K562 (cell line): ENCODE results near the gene PDE6D. TPM values are rescaled to one million over a fixed set of nuclear protein-coding genes. Genes with fewer than 3 reads are reported as not detected.
A peak's percentile ranks its signal among the peaks of the same experiment; 100 is the strongest.

ENCODE experiments used
- ATAC-seq: fragments of 200-7000 bp; cut with Tn5 transposase; 3 replicates; pipeline ENCODE4 v1.9.1; 2020; ENCODE audit warnings: moderate library complexity
- BruUV-seq: library from RNA; stranded (reverse); fragments of 400-500 nt; replicated peaks from 2 replicates; lab custom pipeline; 2021; lab: Mats Ljungman, UMichigan
- CTCF ChIA-PET: fragments of 300-600 bp; formaldehyde crosslinking; extraction: SDS; loops from one replicate; lab custom pipeline; 2021; ENCODE audit warnings: low intra/inter-chr PET ratio; lab: Yijun Ruan, JAX
- POLR2A ChIA-PET: fragments of 300-600, 350-650 bp; sonication (Branson Sonifier 250); formaldehyde crosslinking; extraction: SDS; loops from one replicate; lab custom pipeline; 2021; ENCODE audit warnings: antibody characterized with exemption, inconsistent platforms; lab: Yijun Ruan, JAX
- DNase-seq, 4 experiments: peaks; one replicate each; pipeline versions ENCODE4 v3.0.0 to v3.0.0-alpha.2; 2011 to 2018; ENCODE audit warnings: low spot score in 3 of 4, mixed read lengths in 3 of 4; ENCODE audit errors: extremely low read depth in 1 of 4
- FAIRE-seq: peaks from 2 replicates; lab custom pipeline; 2011; peaks lifted over from hg19 to GRCh38; lab: Jason Lieb, UNC
- H2AFZ ChIP-seq: 2 replicates; pipeline ENCODE4 v1.6.0; 2011; ENCODE audit warnings: low read depth, low read length, control low read depth, inconsistent platforms
- H3K27ac ChIP-seq: fragments of 200-600 bp; 3 replicates; pipeline ENCODE4 v1.8.0; 2011; ENCODE audit warnings: low read depth, mild to moderate bottlenecking, control low read depth, inconsistent platforms, low read length, moderate library complexity, mixed read lengths; ENCODE audit errors: extremely low read depth
- H3K27me3 ChIP-seq, 2 experiments: fragments of 300-600 bp in 1 of 2; 2 replicates in 1 of 2; 3 replicates in 1 of 2; pipeline versions ENCODE4 v1.6.0 to v1.8.0; 2011; ENCODE audit warnings: inconsistent platforms in 2 of 2, low read length in 2 of 2, mild to moderate bottlenecking in 1 of 2, mixed read lengths in 1 of 2, moderate library complexity in 1 of 2; ENCODE audit not compliant: control insufficient read depth in 2 of 2, insufficient read depth in 2 of 2
- H3K36me3 ChIP-seq: fragments of 300-600 bp; 3 replicates; pipeline ENCODE4 v1.8.0; 2011; ENCODE audit warnings: mild to moderate bottlenecking, low read length, inconsistent platforms; ENCODE audit not compliant: control insufficient read depth, insufficient read depth
- H3K4me1 ChIP-seq, 2 experiments: fragments of 200-600 bp in 1 of 2; replicated peaks in 1 of 2; 2 replicates in 1 of 2; 3 replicates in 1 of 2; pipeline versions ENCODE4 v1.5.1 to v1.8.0; 2011; ENCODE audit warnings: inconsistent platforms in 2 of 2, low read length in 2 of 2, mild to moderate bottlenecking in 1 of 2, mixed read lengths in 1 of 2, moderate library complexity in 1 of 2; ENCODE audit not compliant: control insufficient read depth in 2 of 2, insufficient read depth in 2 of 2
- H3K4me2 ChIP-seq: 2 replicates; pipeline ENCODE4 v1.6.1; 2011; ENCODE audit warnings: low read length, control low read depth, inconsistent platforms, mixed read lengths; ENCODE audit not compliant: insufficient read depth
- H3K4me3 ChIP-seq: fragments of 200-600 bp; sonication (generic), shearing (Covaris generic); 2 replicates; pipeline ENCODE4 v1.5.1; 2016; ENCODE audit warnings: control low read depth, inconsistent platforms
- H3K79me2 ChIP-seq: fragments of 200-600 bp; 3 replicates; pipeline ENCODE4 v1.8.0; 2011; ENCODE audit warnings: low read length, inconsistent platforms; ENCODE audit not compliant: control insufficient read depth, insufficient read depth
- H3K9ac ChIP-seq, 2 experiments: 2 replicates each; pipeline versions ENCODE4 v1.6.0 to v1.6.1; 2011; ENCODE audit warnings: low read depth in 2 of 2, low read length in 2 of 2, control low read depth in 1 of 2, inconsistent platforms in 1 of 2, mild to moderate bottlenecking in 1 of 2, mixed read lengths in 1 of 2; ENCODE audit not compliant: insufficient read depth in 1 of 2
- H3K9me1 ChIP-seq: one replicate; pipeline ENCODE4 v1.6.0; 2011; ENCODE audit warnings: inconsistent platforms, mild to moderate bottlenecking, low read length, moderate library complexity; ENCODE audit not compliant: control insufficient read depth, insufficient read depth
- H3K9me3 ChIP-seq: replicated peaks from 2 replicates; pipeline ENCODE4 v1.5.1; 2011; ENCODE audit warnings: low read depth, low read length, inconsistent platforms; ENCODE audit not compliant: control insufficient read depth, insufficient read depth
- H4K20me1 ChIP-seq: replicated peaks from 2 replicates; pipeline ENCODE4 v1.6.1; 2011; ENCODE audit warnings: low read length, inconsistent platforms, mixed read lengths; ENCODE audit not compliant: control insufficient read depth, insufficient read depth
- ADNP ChIP-seq: fragments of 200-800 bp; sonication (Bioruptor generic); IDR thresholded peaks from 2 replicates; pipeline ENCODE4 v1.6.1; 2016; ENCODE audit warnings: missing genetic modification characterization, missing compliant biosample characterization
- CBFA2T3 ChIP-seq: fragments of 450-650 bp; IDR thresholded peaks from 2 replicates; pipeline ENCODE4 v1.6.1; 2017
- CTBP1 ChIP-seq: fragments of 450-650 bp; IDR thresholded peaks from 2 replicates; pipeline ENCODE4 v1.6.1; 2016; ENCODE audit warnings: borderline replicate concordance
- CXXC5 ChIP-seq: fragments of 250-450 bp; sonication (Bioruptor Pico); IDR thresholded peaks from 2 replicates; pipeline ENCODE4 v1.8.0; 2022; ENCODE audit warnings: inconsistent platforms, mild to moderate bottlenecking, moderate library complexity
- KLF16 ChIP-seq: IDR thresholded peaks from 2 replicates; pipeline ENCODE4 v1.6.1; 2016; ENCODE audit warnings: antibody characterized with exemption
- PKNOX1 ChIP-seq: fragments of 450-650 bp; IDR thresholded peaks from 2 replicates; pipeline ENCODE4 v1.6.1; 2016
- PRMT5 ChIP-seq: sonication (generic); formaldehyde crosslinking; IDR thresholded peaks from 2 replicates; pipeline ENCODE4 v1.5.0; 2020; ENCODE audit warnings: missing genetic modification reagents
- RBM25 ChIP-seq: fragments of 200-400 bp; formaldehyde crosslinking; IDR thresholded peaks from 2 replicates; pipeline ENCODE4 v1.6.1; 2018; ENCODE audit warnings: low read length, low read depth, moderate library complexity; ENCODE audit not compliant: severe bottlenecking
- ZFP30 ChIP-seq: fragments of 250-450 bp; sonication (Bioruptor Pico); IDR thresholded peaks from 2 replicates; pipeline ENCODE4 v1.8.0; 2022; ENCODE audit warnings: moderate library complexity, mild to moderate bottlenecking, inconsistent platforms, borderline replicate concordance
- ZNF175 ChIP-seq: fragments of 200-800 bp; sonication (Bioruptor generic); IDR thresholded peaks from 2 replicates; pipeline ENCODE4 v1.6.1; 2016; ENCODE audit warnings: low read depth, mild to moderate bottlenecking, missing genetic modification characterization, missing compliant biosample characterization
- ZNF75A ChIP-seq: fragments of 450-650 bp; formaldehyde crosslinking; IDR thresholded peaks from 2 replicates; pipeline ENCODE4 v1.4.0; 2020; ENCODE audit warnings: mild to moderate bottlenecking
- ZNF778 ChIP-seq: fragments of 450-650 bp; formaldehyde crosslinking; IDR thresholded peaks from 2 replicates; pipeline ENCODE4 v1.4.0; 2020; ENCODE audit warnings: mild to moderate bottlenecking, moderate library complexity
- WGBS: fragments of 100-300 bp; shearing (Covaris generic); methylation state at CpG from one replicate; pipeline ENCODE4 v1.1.6; 2016; ENCODE audit warnings: low coverage, mixed read lengths; ENCODE audit not compliant: insufficient coverage; ENCODE audit errors: missing lambda C conversion rate; 5-methylcytosine and 5-hydroxymethylcytosine counted together
- in situ Hi-C: fragments of 300-500 bp; cut with MboI; formaldehyde crosslinking; loops from 4 replicates; pipeline ENCODE4 v1.15.0; 2018; ENCODE audit warnings: inconsistent platforms, mixed read lengths
- intact Hi-C: fragments of 100-400 bp; cut with micrococcal nuclease; formaldehyde crosslinking; loops from 2 replicates; pipeline ENCODE4 v1.14.2; 2022
- polyA plus RNA-seq, 8 experiments: library from polyadenylated mRNA; depleted of rRNA in 4 of 8; stranded (reverse) in 5 of 8; unstranded in 3 of 8; fragments of >200 nt; fragmentation: Nextera tagmentation in 2 of 8; fragmentation: Illumina TruSeq in 1 of 8; extraction: Ambion mirVana in 2 of 8; extraction: Trizol in 1 of 8; gene quantifications; 2 replicates each; pipeline versions ENCODE4 v1.2.1 to v1.2.3, GENCODE V29; 2011 to 2014; ENCODE audit warnings: inconsistent platforms in 1 of 8, missing spikeins in 1 of 8
- total RNA-seq, 7 experiments: library from RNA; depleted of rRNA in 6 of 7; stranded (reverse); fragments of >200 nt in 6 of 7; fragmentation: Illumina TruSeq in 2 of 7; extraction: Trizol in 2 of 7; gene quantifications; 2 replicates each; pipeline versions ENCODE4 v1.2.1 to v1.2.3, GENCODE V29; 2011 to 2021; ENCODE audit warnings: low replicate concordance in 1 of 7
- TF ChIP-seq, protein P1 (sequence below), 2 experiments: fragments of 450-650 bp in 1 of 2; sonication (generic) in 1 of 2; formaldehyde crosslinking; conservative IDR thresholded peaks; 2 replicates each; pipeline versions ENCODE4 v1.4.0 to v1.8.1; 2020 to 2022; ENCODE audit warnings: mild to moderate bottlenecking in 1 of 2, missing genetic modification reagents in 1 of 2
- TF ChIP-seq, protein P2 (sequence below), 3 experiments: fragments of 200-800 bp in 1 of 3; fragments of 250-450 bp in 1 of 3; fragments of 450-650 bp in 1 of 3; sonication (Bioruptor Pico) in 1 of 3; sonication (Bioruptor generic) in 1 of 3; formaldehyde crosslinking in 1 of 3; IDR thresholded peaks; 2 replicates each; pipeline versions ENCODE4 v1.6.1 to v1.8.0; 2016 to 2022; ENCODE audit warnings: mild to moderate bottlenecking in 2 of 3, missing genetic modification characterization in 2 of 3, missing compliant biosample characterization in 1 of 3, moderate library complexity in 1 of 3

The PDE6D gene
- total and polyA plus RNA-seq, 9 of the 15 experiments (the other 6 are each of a cell fraction or from before 2014, with no cell fraction given) = 0.65 to 11.6 (median 7.0) TPM

DNA sequence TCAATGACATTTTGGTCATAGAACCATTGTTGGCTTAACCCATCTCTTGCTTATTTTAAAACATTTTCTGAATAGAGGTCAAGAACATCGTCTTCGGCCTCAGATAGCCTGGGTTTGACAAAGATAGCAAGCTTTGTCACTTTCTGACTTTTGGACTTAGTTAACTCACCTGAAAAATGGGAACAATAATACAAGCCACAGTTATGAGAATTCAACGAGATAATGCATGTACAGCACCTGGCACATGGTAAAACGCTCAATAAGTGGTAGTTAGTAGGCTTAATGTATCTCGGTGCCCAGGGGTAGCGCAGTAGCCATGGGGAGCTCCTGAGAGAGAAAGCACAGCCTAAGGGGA is 4.7 kb upstream of the PDE6D start:
- ChIA-PET POLR2A (no interaction called here), CTCF (no interaction called here)
- ATAC-seq (no peak), FAIRE-seq (peak; percentile 32), DNase-seq (no peak)
- Histone ChIP-seq H3K36me3 (peaks cover 20% of the 10 kb centered on the region; the same call in 1 of the 3 replicates), H3K9ac (peak overlapping the region; percentile 67 to 95), H3K79me2 (peaks cover 37% of the 10 kb centered on the region), H3K4me3 (peak overlapping the region; percentile 99), H3K4me2 (peak overlapping the region; percentile 91), H3K4me1 (peaks cover 9 to 16% of the 10 kb centered on the region in 2 experiments; a peak in 3 of 5 replicates), H3K27me3 (no peaks in the 10 kb centered on the region), H2AFZ (peak overlapping the region; percentile 99), H4K20me1 (peaks cover 4% of the 10 kb centered on the region; the same call in 1 of the 2 replicates), H3K9me3 (no peaks in the 10 kb centered on the region), H3K27ac (peak overlapping the region; percentile 76), H3K9me1 (no peaks in the 10 kb centered on the region)
- TSS peak; percentile 88 for BruUV-seq
- TF ChIP-seq ZFP30 (CRISPR knock-in tag) (no peak), CXXC5 (CRISPR knock-in tag) (no peak), ZNF778 (no peak), CBFA2T3 (no peak), CTBP1 (no peak), KLF16 (no peak), ADNP (tag) (peak; percentile 76; the same call in 1 of the 2 replicates), ZNF75A (CRISPR knock-in tag) (no peak), ZNF175 (CRISPR knock-in tag) (no peak), PRMT5 (CRISPR knock-in tag) (no peak), RBM25 (peak; percentile 57), PKNOX1 (no peak)
- TF ChIP-seq, protein P1, sequence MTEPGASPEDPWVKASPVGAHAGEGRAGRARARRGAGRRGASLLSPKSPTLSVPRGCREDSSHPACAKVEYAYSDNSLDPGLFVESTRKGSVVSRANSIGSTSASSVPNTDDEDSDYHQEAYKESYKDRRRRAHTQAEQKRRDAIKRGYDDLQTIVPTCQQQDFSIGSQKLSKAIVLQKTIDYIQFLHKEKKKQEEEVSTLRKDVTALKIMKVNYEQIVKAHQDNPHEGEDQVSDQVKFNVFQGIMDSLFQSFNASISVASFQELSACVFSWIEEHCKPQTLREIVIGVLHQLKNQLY (CRISPR knock-in tag; conservative IDR thresholded peaks at IDR 0.05) = no peak
- TF ChIP-seq, protein P2, sequence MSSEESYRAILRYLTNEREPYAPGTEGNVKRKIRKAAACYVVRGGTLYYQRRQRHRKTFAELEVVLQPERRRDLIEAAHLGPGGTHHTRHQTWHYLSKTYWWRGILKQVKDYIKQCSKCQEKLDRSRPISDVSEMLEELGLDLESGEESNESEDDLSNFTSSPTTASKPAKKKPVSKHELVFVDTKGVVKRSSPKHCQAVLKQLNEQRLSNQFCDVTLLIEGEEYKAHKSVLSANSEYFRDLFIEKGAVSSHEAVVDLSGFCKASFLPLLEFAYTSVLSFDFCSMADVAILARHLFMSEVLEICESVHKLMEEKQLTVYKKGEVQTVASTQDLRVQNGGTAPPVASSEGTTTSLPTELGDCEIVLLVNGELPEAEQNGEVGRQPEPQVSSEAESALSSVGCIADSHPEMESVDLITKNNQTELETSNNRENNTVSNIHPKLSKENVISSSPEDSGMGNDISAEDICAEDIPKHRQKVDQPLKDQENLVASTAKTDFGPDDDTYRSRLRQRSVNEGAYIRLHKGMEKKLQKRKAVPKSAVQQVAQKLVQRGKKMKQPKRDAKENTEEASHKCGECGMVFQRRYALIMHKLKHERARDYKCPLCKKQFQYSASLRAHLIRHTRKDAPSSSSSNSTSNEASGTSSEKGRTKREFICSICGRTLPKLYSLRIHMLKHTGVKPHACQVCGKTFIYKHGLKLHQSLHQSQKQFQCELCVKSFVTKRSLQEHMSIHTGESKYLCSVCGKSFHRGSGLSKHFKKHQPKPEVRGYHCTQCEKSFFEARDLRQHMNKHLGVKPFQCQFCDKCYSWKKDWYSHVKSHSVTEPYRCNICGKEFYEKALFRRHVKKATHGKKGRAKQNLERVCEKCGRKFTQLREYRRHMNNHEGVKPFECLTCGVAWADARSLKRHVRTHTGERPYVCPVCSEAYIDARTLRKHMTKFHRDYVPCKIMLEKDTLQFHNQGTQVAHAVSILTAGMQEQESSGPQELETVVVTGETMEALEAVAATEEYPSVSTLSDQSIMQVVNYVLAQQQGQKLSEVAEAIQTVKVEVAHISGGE (CRISPR knock-in tag; IDR thresholded peaks at IDR 0.05) = peak in 1 of 3 experiments; percentile 95; a peak in 1 of 6 replicates
- WGBS = 31% methylated on average over 6 of the region's 6 CpGs
- intact Hi-C loops (loop anchor here (2.0 to 10.0 kb wide), 3 partner anchors 69 to 321 kb away; partner anchors contain the start of gene NCL), in situ Hi-C loops (no loop called here)
